OCI-LY7 (cell line): Measurements from ENCODE around the gene PLCXD1.

Source experiments
- CTCF ChIP-seq: fragments of 200-600 bp; sonication (generic); conservative IDR thresholded peaks from 2 replicates; pipeline ENCODE4 v1.5.1; 2014; ENCODE audit warnings: mild to moderate bottlenecking, antibody characterized with exemption, low read length, moderate library complexity, mixed read lengths
- EZH2phosphoT487 ChIP-seq: fragments of 200-600 bp; sonication (generic); IDR thresholded peaks from 2 replicates; pipeline ENCODE4 v1.6.1; 2018; ENCODE audit warnings: low read depth, borderline replicate concordance, mild to moderate bottlenecking, mixed run types, antibody characterized with exemption, low read length, moderate library complexity, mixed read lengths

DNA sequence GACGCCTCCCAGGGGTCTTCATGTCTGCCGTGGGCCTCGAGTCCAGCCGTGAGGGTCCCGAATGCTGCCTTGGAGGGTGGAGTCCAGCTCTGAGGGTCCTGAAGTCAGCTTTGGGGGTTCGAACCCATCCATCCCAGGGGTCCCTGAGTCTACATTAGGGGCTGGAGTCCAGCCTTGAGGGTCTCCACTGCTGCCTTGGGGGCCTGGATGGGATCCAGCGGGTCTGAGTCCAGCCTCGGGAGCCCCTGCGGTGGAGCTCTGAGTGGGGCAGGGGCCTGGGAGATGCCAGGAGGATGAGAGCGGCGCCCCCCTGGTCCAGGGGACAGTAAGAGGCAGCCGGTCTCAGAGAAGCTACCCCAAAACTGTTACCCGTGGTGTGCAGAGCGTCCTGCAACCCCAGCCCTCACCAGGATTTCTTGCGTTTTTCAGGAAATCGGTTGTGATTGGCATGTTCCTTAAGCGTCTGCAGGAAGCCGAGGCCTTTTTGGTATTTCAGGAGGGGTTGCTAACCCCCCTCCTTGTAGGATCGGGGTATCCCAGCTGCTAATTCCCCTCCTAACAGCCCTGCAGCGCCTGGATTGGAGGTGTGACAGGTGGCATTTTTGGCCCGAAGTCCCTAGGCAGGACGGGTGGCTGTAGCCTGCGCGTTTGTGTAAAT is 39.1 kb downstream of the PLCXD1 start:
- TF ChIP-seq CTCF (no peak), EZH2phosphoT487 (no peak)
